Measurements from ENCODE around the gene ESD.

The ESD gene, protein sequence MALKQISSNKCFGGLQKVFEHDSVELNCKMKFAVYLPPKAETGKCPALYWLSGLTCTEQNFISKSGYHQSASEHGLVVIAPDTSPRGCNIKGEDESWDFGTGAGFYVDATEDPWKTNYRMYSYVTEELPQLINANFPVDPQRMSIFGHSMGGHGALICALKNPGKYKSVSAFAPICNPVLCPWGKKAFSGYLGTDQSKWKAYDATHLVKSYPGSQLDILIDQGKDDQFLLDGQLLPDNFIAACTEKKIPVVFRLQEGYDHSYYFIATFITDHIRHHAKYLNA

GRCh38 chr13:46796515-46797474 lies at the start of gene ESD:
TSS of gene ESD (minus strand) at chr13:46797161. CDS start at chr13:46791413, 5,748 bp downstream.
- H3K36me3 ChIP-seq (ENCODE audit: control insufficient read depth in 2 of 2, insufficient read depth in 2 of 2, low read length in 2 of 2), result no peaks in the 10 kb centered on the region
- peaks cover 10 to 13% of the 10 kb centered on the region in 2 donors for H3K4me1 ChIP-seq (ENCODE audit: control insufficient read depth in 2 of 2, insufficient read depth in 2 of 2, low read length in 2 of 2)
- H3K27ac ChIP-seq (ENCODE audit: low read depth in 2 of 2, low read length in 2 of 2), result peak within 1 kb of the TSS; percentile 90
- H3K4me3 ChIP-seq (ENCODE audit: low read length in 2 of 2), result peak within 1 kb of the TSS; percentile 92 to 99
- no peaks in the 10 kb centered on the region for H3K9me3 ChIP-seq (ENCODE audit: control insufficient read depth in 2 of 2, low read length in 2 of 2)
- H3K27me3 ChIP-seq (ENCODE audit: control insufficient read depth in 2 of 2, insufficient read depth in 2 of 2, low read length in 2 of 2), result no peaks in the 10 kb centered on the region
- H3K9ac ChIP-seq (ENCODE audit: low read depth in 1 of 2, low read length in 2 of 2), result peak within 1 kb of the TSS; percentile 89 to 91

GRCh38 chr13:46846726-46847125 lies 49.8 kb upstream of the ESD start:
- Histone ChIP-seq H3K27me3 (ENCODE audit: control insufficient read depth in 2 of 2, insufficient read depth in 2 of 2, low read length in 2 of 2) (no peaks in the 10 kb centered on the region), H3K4me3 (ENCODE audit: low read length in 2 of 2) (no peak overlapping the region), H3K9me3 (ENCODE audit: control insufficient read depth in 2 of 2, low read length in 2 of 2) (no peaks in the 10 kb centered on the region), H3K9ac (ENCODE audit: low read depth in 1 of 2, low read length in 2 of 2) (no peak overlapping the region), H3K36me3 (ENCODE audit: control insufficient read depth in 2 of 2, insufficient read depth in 2 of 2, low read length in 2 of 2) (no peaks in the 10 kb centered on the region), H3K4me1 (ENCODE audit: control insufficient read depth in 2 of 2, insufficient read depth in 2 of 2, low read length in 2 of 2) (no peaks in the 10 kb centered on the region), H3K27ac (ENCODE audit: low read depth in 2 of 2, low read length in 2 of 2) (no peak overlapping the region)

DNA sequence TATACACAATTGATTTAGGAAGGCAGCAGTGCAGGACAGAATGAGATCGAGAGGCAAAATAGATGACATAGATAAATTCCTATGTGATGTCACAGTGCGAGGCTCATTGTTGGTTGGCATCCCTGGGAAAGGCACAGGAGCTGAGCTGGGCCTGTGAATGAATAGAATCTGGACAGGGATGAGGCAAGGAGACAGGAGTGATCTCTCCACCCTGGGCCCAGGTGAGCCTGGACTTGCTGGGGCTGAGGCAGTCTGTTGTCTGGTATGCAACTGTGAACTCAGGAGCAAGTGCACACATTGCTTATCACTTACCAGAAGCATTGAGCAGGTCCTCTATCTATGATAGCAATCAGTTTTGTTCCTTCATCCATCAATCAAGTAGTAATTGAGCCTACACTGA lies 48.2 kb upstream of the ESD start:
- Histone ChIP-seq H3K9me3 (ENCODE audit: control insufficient read depth in 2 of 2, low read length in 2 of 2) (no peaks in the 10 kb centered on the region), H3K9ac (ENCODE audit: low read depth in 1 of 2, low read length in 2 of 2) (no peak overlapping the region), H3K27me3 (ENCODE audit: control insufficient read depth in 2 of 2, insufficient read depth in 2 of 2, low read length in 2 of 2) (no peaks in the 10 kb centered on the region), H3K27ac (ENCODE audit: low read depth in 2 of 2, low read length in 2 of 2) (no peak overlapping the region), H3K36me3 (ENCODE audit: control insufficient read depth in 2 of 2, insufficient read depth in 2 of 2, low read length in 2 of 2) (no peaks in the 10 kb centered on the region), H3K4me1 (ENCODE audit: control insufficient read depth in 2 of 2, insufficient read depth in 2 of 2, low read length in 2 of 2) (no peaks in the 10 kb centered on the region), H3K4me3 (ENCODE audit: low read length in 2 of 2) (no peak overlapping the region)

GRCh38 chr13:46844431-46844830 lies 47.5 kb upstream of the ESD start:
- Histone ChIP-seq H3K36me3 (ENCODE audit: control insufficient read depth in 2 of 2, insufficient read depth in 2 of 2, low read length in 2 of 2) (no peaks in the 10 kb centered on the region), H3K4me3 (ENCODE audit: low read length in 2 of 2) (no peak overlapping the region), H3K27ac (ENCODE audit: low read depth in 2 of 2, low read length in 2 of 2) (no peak overlapping the region), H3K4me1 (ENCODE audit: control insufficient read depth in 2 of 2, insufficient read depth in 2 of 2, low read length in 2 of 2) (no peaks in the 10 kb centered on the region), H3K9ac (ENCODE audit: low read depth in 1 of 2, low read length in 2 of 2) (no peak overlapping the region), H3K9me3 (ENCODE audit: control insufficient read depth in 2 of 2, low read length in 2 of 2) (no peaks in the 10 kb centered on the region), H3K27me3 (ENCODE audit: control insufficient read depth in 2 of 2, insufficient read depth in 2 of 2, low read length in 2 of 2) (no peaks in the 10 kb centered on the region)

GRCh38 chr13:46839399-46839798 lies 42.4 kb upstream of the ESD start:
- no peak overlapping the region for H3K9ac ChIP-seq (ENCODE audit: low read depth in 1 of 2, low read length in 2 of 2)
- H3K27me3 ChIP-seq (ENCODE audit: control insufficient read depth in 2 of 2, insufficient read depth in 2 of 2, low read length in 2 of 2), result no peaks in the 10 kb centered on the region
- H3K4me3 ChIP-seq (ENCODE audit: low read length in 2 of 2), result no peak overlapping the region
- no peaks in the 10 kb centered on the region for H3K36me3 ChIP-seq (ENCODE audit: control insufficient read depth in 2 of 2, insufficient read depth in 2 of 2, low read length in 2 of 2)
- H3K4me1 ChIP-seq (ENCODE audit: control insufficient read depth in 2 of 2, insufficient read depth in 2 of 2, low read length in 2 of 2), result no peaks in the 10 kb centered on the region
- no peaks in the 10 kb centered on the region for H3K9me3 ChIP-seq (ENCODE audit: control insufficient read depth in 2 of 2, low read length in 2 of 2)
- no peak overlapping the region for H3K27ac ChIP-seq (ENCODE audit: low read depth in 2 of 2, low read length in 2 of 2)

- no peak overlapping the region for H3K9ac ChIP-seq (ENCODE audit: low read depth in 1 of 2, low read length in 2 of 2)
- H3K9me3 ChIP-seq (ENCODE audit: control insufficient read depth in 2 of 2, low read length in 2 of 2), result no peaks in the 10 kb centered on the region
- H3K27ac ChIP-seq (ENCODE audit: low read depth in 2 of 2, low read length in 2 of 2), result no peak overlapping the region
- H3K36me3 ChIP-seq (ENCODE audit: control insufficient read depth in 2 of 2, insufficient read depth in 2 of 2, low read length in 2 of 2), result no peaks in the 10 kb centered on the region
- H3K4me1 ChIP-seq (ENCODE audit: control insufficient read depth in 2 of 2, insufficient read depth in 2 of 2, low read length in 2 of 2), result no peaks in the 10 kb centered on the region
- no peak overlapping the region for H3K4me3 ChIP-seq (ENCODE audit: low read length in 2 of 2)
- H3K27me3 ChIP-seq (ENCODE audit: control insufficient read depth in 2 of 2, insufficient read depth in 2 of 2, low read length in 2 of 2), result no peaks in the 10 kb centered on the region
Observed at GRCh38 chr13:46834657-46835056, 37.7 kb upstream of the ESD start.

DNA sequence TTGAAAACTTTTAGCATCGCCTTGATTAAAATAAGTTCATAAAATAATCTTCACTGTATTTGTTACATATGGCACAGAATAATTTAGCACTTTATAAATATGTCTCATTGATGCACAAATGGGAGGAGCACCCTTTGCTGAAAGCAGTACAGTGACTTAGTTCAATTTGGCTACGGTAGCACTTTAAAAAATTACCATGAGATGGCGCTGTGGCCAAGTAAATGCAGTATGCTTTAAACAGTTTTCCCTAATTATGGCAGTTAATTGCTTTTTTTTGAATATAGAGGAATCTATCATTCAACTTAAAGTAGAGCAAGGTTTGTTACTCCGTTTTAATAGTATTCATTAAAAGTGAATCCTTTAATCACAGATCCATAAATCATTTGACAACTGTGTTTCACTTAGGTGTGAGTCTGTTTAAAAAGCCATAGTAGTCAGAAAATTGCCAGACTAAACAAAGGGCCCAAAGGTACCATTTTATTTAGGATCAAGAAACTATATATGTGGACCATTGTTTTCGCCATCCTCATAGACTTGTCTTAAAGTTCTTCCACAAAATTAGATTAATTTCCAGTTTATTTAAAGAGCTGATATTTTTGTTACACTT lies 34.7 kb upstream of the ESD start:
- H3K4me1 ChIP-seq (ENCODE audit: control insufficient read depth in 2 of 2, insufficient read depth in 2 of 2, low read length in 2 of 2), result no peaks in the 10 kb centered on the region
- no peaks in the 10 kb centered on the region for H3K36me3 ChIP-seq (ENCODE audit: control insufficient read depth in 2 of 2, insufficient read depth in 2 of 2, low read length in 2 of 2)
- no peak overlapping the region for H3K4me3 ChIP-seq (ENCODE audit: low read length in 2 of 2)
- H3K9ac ChIP-seq (ENCODE audit: low read depth in 1 of 2, low read length in 2 of 2), result peak overlapping the region in 1 of 2 donors; percentile 10
- H3K27ac ChIP-seq (ENCODE audit: low read depth in 2 of 2, low read length in 2 of 2), result no peak overlapping the region
- no peaks in the 10 kb centered on the region for H3K27me3 ChIP-seq (ENCODE audit: control insufficient read depth in 2 of 2, insufficient read depth in 2 of 2, low read length in 2 of 2)
- no peaks in the 10 kb centered on the region for H3K9me3 ChIP-seq (ENCODE audit: control insufficient read depth in 2 of 2, low read length in 2 of 2)

GRCh38 chr13:46830405-46831005 lies 33.5 kb upstream of the ESD start:
- H3K9ac ChIP-seq (ENCODE audit: low read depth in 1 of 2, low read length in 2 of 2), result no peak overlapping the region
- no peaks in the 10 kb centered on the region for H3K27me3 ChIP-seq (ENCODE audit: control insufficient read depth in 2 of 2, insufficient read depth in 2 of 2, low read length in 2 of 2)
- no peaks in the 10 kb centered on the region for H3K36me3 ChIP-seq (ENCODE audit: control insufficient read depth in 2 of 2, insufficient read depth in 2 of 2, low read length in 2 of 2)
- H3K27ac ChIP-seq (ENCODE audit: low read depth in 2 of 2, low read length in 2 of 2), result no peak overlapping the region
- H3K4me3 ChIP-seq (ENCODE audit: low read length in 2 of 2), result no peak overlapping the region
- H3K9me3 ChIP-seq (ENCODE audit: control insufficient read depth in 2 of 2, low read length in 2 of 2), result no peaks in the 10 kb centered on the region
- H3K4me1 ChIP-seq (ENCODE audit: control insufficient read depth in 2 of 2, insufficient read depth in 2 of 2, low read length in 2 of 2), result no peaks in the 10 kb centered on the region

DNA sequence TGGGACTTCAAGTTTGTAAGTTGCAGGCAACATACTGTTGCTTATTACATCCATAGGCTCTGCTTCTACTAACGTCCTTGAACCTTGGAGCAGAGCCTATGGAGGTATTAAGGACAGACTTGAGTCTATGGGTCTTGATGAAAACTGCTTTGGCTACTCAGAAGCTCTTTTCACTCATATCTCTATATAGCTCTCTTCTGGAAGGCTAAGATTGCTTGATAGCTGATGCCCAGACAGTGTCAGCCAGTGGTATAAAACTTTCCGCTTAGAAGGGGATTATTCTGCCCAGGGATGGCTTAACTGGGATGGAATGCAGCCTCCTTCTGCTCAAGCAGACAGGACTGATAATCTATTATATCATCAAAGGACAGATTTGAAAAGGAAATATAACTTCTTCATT lies 25.6 kb upstream of the ESD start:
- H3K9ac ChIP-seq (ENCODE audit: low read depth in 1 of 2, low read length in 2 of 2), result no peak overlapping the region
- H3K4me3 ChIP-seq (ENCODE audit: low read length in 2 of 2), result no peak overlapping the region
- no peaks in the 10 kb centered on the region for H3K4me1 ChIP-seq (ENCODE audit: control insufficient read depth in 2 of 2, insufficient read depth in 2 of 2, low read length in 2 of 2)
- no peaks in the 10 kb centered on the region for H3K9me3 ChIP-seq (ENCODE audit: control insufficient read depth in 2 of 2, low read length in 2 of 2)
- no peaks in the 10 kb centered on the region for H3K36me3 ChIP-seq (ENCODE audit: control insufficient read depth in 2 of 2, insufficient read depth in 2 of 2, low read length in 2 of 2)
- H3K27ac ChIP-seq (ENCODE audit: low read depth in 2 of 2, low read length in 2 of 2), result no peak overlapping the region
- no peaks in the 10 kb centered on the region for H3K27me3 ChIP-seq (ENCODE audit: control insufficient read depth in 2 of 2, insufficient read depth in 2 of 2, low read length in 2 of 2)

Measured in mucosa of rectum (tissue), 2 donors.